ENCODE data around the gene GNS. TPM values are rescaled to one million over a fixed set of nuclear protein-coding genes. Genes with fewer than 3 reads are reported as not detected.

Gene GNS
- total and polyA plus RNA-seq, 10 of the 15 experiments (the other 5 are each of a cell fraction or from before 2014, with no cell fraction given) = 4.1 to 33.8 (median 19.1) TPM

- Histone ChIP-seq H4K20me1 (ENCODE audit: control insufficient read depth, insufficient read depth) (no peaks in the 10 kb centered on the region), H3K36me3 (ENCODE audit: control insufficient read depth in 2 of 2, insufficient read depth in 2 of 2, low read length in 1 of 2) (peaks cover 0 to 5% of the 10 kb centered on the region in 2 experiments; a peak in 2 of 4 replicates), H3K4me1 (ENCODE audit: control insufficient read depth, insufficient read depth, low read length) (peaks cover 8% of the 10 kb centered on the region), H3K79me2 (ENCODE audit: control insufficient read depth, insufficient read depth, low read length) (no peaks in the 10 kb centered on the region; the same call in 1 of the 2 replicates), H3K4me2 (ENCODE audit: control insufficient read depth, insufficient read depth) (no peak overlapping the region), H3K9me3 (replicated peaks; ENCODE audit: control insufficient read depth, insufficient read depth, low read length) (no peaks in the 10 kb centered on the region), H3K4me3 (no peak overlapping the region), H2AFZ (ENCODE audit: control insufficient read depth, low read depth, low read length) (no peak overlapping the region), H3K9ac (ENCODE audit: control insufficient read depth, insufficient read depth, low read length) (no peak overlapping the region), H3K27ac (ENCODE audit: control insufficient read depth, insufficient read depth) (no peak overlapping the region), H3K27me3 (replicated peaks in 1 of 2; ENCODE audit: control insufficient read depth in 2 of 2, insufficient read depth in 2 of 2, low read length in 1 of 2) (no peaks in the 10 kb centered on the region)
- POLR2A ChIA-PET = interaction anchor here (0.6 kb wide), 1 partner anchor 67 kb away, joined by 5 read pairs; no protein-coding TSS in a partner anchor
- DNase-seq (ENCODE audit: low read depth, low spot score) (no peak), FAIRE-seq (no peak), ATAC-seq (no peak)
- CTCF ChIA-PET = no interaction called here
- 99% methylated on average over 4 of the region's 4 CpGs for WGBS (ENCODE audit: insufficient coverage, insufficient replicate concordance, low lambda C conversion rate, missing lambda C conversion rate)
- in situ Hi-C loops (cut with MboI) = no loop called here
- intact Hi-C loops (cut with micrococcal nuclease; ENCODE audit: unreplicated experiment) = no loop called here
- BruUV-seq (replicated peaks) = no TSS peak
- RAD21 ChIA-PET (ENCODE audit: unreplicated experiment) = no interaction called here
- TF ChIP-seq ZSCAN29 (IDR thresholded peaks at IDR 0.05) = no peak
- TF ChIP-seq CHD4 (IDR thresholded peaks at IDR 0.05) = no peak
- no peak for TF ChIP-seq BMI1 (IDR thresholded peaks at IDR 0.05; ENCODE audit: borderline replicate concordance)
- no peak for TF ChIP-seq CEBPB (IDR thresholded peaks at IDR 0.05; ENCODE audit: borderline replicate concordance in 1 of 2, low read depth in 2 of 2, low read length in 2 of 2)
- no peak for TF ChIP-seq REST (IDR thresholded peaks at IDR 0.05; ENCODE audit: low read depth, low read length)
- no peak for TF ChIP-seq PAX5 (IDR thresholded peaks at IDR 0.05; ENCODE audit: borderline replicate concordance, low read depth, low read length)
- SMC1A ChIA-PET (ENCODE audit: uncharacterized antibody, unreplicated experiment) = no interaction called here
These were observed 6.4 kb downstream of the GNS start for GRCh38 chr12:64752833-64753238.

Data from GM12878 (cell line).